ENCODE results near the gene MNS1. TPM values are rescaled to one million over a fixed set of nuclear protein-coding genes. Genes with fewer than 3 reads are reported as not detected.
"Not testable (repeated sequence)": the region's sequence is repeated elsewhere in the genome, so short reads cannot be mapped to it uniquely, and the experiment has no call there.

Gene MNS1
- total RNA-seq, 1 experiment from 2014 or later: 9.3 TPM

GRCh38 chr15:56445746-56446145 lies 19.2 kb downstream of the MNS1 start:
- DNase-seq (ENCODE audit: low spot score): no peak

GRCh38 chr15:56442354-56442753 lies 22.6 kb downstream of the MNS1 start:
- DNase-seq (ENCODE audit: low spot score): no peak

- DNase-seq (ENCODE audit: low spot score): no peak
Observed at GRCh38 chr15:56440214-56440770, 24.6 kb downstream of the MNS1 start.

GRCh38 chr15:56432304-56432703 lies 32.6 kb downstream of the MNS1 start:
- no peak for DNase-seq (ENCODE audit: low spot score)

GRCh38 chr15:56428821-56429458 lies 36.0 kb downstream of the MNS1 start:
- peak; percentile 22 for DNase-seq (ENCODE audit: low spot score)

DNA sequence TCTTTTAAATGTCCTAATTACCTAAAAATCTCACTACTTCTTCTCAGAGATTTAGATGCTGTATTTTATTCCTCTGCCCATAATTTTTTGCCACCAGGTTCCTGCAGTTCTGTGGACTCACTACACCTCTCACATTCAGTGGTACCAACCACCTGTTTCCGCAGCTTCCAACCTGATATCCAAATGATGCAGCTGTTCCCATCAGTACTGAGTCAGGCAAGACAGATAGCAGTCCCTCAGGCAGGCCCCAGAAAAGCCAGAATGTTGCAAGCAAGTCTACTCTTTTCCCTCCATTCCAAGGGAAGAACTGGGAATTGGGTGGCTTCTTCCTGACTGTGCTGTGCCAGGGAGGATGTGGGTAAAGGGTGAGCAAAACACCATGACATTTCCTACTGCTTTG lies 39.0 kb downstream of the MNS1 start:
- no peak for DNase-seq (ENCODE audit: low spot score)

DNA sequence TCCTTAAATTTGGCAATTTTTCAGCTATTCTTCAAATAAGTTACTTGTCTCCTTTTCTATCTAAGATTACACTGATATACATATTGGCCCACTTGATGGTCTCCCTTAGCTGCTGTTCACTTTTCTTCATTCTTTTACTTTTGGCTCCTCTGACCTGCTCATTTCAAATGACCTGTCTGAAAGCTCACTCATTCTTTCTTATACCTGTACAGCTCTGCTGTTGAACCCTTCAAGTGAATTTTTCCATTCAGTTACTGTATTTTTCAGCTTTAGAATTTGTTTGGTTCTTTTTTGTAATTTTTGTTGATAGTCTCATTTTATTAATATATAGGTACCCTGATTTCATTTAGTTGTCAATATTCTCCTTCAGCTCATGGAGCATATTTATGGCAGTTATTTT lies 39.7 kb downstream of the MNS1 start:
- DNase-seq (ENCODE audit: low spot score): no peak

DNA sequence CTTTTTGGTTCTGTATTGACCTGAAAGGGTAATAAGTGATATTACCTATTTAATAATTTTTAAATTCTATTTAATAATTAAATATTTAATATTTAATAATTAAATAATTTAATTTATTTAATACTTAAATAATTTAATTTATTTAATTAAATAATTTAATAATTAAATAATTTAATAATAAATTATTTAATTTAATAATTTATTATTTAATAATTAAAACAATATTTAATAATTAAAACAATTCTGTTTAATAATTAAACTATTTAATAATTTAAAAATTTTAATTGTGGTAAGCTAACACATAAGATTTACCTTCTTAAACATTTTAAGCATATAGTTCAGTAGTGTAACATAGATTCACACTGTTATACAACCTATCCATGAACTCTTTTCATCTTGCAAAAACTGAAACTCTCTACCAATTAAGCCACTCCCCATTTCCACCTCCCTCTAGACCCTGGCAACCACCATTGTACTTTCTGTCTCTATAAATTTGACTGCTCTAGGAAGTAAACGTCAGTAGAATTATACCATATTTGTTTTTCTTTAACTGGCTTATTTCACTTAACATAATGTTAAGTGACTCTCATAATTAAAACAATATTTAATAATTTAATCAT lies 51.7 kb downstream of the MNS1 start:
- DNase-seq (ENCODE audit: low spot score): not testable (repeated sequence)

DNA sequence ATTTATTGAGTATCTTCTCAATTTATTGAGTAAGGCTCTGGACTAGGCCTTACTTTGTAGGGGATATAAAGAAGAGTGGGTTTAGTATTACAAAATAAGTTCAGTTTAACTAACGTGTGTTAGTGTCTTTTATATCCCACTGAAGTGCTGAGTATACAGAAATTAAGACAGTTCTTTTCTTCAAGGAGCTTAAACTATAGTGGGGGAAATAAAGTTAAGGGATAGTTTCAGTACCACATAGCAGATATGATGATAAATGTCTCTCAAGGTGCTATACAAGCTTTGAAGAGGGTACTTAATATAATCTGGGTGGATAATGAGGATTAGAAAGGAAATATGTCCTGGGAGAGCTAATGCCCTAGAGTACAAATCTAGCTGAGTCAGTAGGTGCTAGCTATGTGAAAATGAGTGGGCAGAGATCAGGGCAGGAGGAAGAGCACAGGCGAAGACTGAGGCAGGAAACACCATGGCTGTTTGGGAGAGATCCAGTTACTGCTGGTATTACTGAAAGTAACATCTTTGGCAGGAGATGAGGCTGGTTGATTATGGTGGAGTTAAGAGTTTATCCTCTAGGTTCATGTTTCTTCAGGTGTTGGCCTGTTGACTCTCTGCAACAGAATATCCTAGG lies 53.7 kb downstream of the MNS1 start:
- no peak for DNase-seq (ENCODE audit: low spot score)

- no peak for DNase-seq (ENCODE audit: low spot score)
Observed at GRCh38 chr15:56410721-56411120, 54.2 kb downstream of the MNS1 start.

DNA sequence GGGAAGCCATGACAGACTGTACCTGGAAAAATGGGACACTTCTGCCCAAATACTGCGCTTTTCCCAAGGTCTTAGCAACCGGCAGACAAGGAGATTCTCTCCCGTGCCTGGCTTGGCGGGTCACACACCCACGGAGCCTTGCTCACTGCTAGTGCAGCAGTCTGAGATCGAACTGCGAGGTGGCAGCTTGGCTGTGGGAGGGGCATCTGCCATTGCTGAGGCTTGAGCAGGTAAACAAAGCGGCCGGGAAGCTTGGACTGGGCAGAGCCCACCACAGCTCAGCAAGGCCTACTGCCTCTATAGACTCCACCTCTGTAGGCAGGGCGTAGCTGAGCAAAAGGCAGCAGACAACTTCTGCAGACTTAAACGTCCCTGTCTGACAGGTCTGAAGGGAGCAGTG lies 65.7 kb downstream of the MNS1 start:
- DNase-seq (ENCODE audit: low spot score): not testable (repeated sequence)

DNA sequence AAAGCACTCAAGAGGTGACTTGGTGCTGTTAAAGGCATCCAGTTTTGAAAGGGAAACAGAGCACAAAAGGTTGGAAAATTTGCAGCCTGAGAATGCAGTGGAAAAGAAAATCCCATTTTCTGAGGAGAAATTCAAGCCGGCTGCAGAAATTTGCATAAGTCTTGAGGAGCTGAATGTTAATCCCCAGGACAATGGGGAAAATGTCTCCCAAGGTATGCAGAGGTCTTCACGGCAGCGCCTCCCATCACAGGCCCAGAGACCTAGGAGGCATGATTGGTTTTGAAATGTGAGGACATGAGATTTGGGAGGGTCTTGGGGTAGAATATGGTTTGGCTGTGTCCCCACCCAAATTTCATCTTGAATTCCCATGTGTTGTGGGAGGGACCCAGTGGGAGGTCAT lies 67.6 kb downstream of the MNS1 start:
- not testable (repeated sequence) for DNase-seq (ENCODE audit: low spot score)

DNA sequence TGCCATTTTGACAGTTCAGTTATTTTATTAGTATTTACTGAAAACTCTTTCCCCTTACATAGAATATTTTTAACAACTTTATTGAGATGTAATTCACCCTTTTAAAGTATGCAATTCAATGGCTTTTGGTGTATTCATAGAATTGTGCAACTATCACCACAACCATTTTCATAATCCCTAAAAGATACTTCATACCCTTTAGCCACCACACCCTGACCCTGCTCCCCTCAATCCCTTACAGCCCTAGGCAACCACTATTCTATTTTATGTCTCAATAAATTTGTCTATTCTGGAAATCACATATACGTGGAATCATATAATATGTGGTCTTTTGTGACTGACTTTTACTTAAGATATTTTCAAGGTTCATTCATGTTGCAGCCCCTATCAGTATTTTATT lies 70.0 kb downstream of the MNS1 start:
- no peak for DNase-seq (ENCODE audit: low spot score)

DNA sequence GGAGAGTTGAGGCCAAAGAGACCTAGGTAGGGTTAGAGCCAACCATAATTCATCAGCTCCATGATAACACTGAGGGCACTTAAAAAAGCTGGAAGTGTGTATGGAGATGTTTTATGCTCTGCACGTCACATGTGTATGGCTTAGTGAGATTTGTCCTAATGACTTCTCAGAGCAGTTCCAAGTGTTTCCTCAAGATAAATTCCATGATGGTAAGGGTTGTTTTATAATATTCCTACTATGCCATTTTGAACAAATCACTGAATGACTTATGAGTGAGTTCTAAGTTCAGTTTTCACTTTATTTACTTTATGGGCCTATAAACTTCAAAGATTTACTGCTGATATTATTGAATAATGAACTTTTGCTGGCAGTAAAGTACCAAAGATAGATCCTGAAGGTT lies 71.7 kb downstream of the MNS1 start:
- no peak for DNase-seq (ENCODE audit: low spot score)

DNA sequence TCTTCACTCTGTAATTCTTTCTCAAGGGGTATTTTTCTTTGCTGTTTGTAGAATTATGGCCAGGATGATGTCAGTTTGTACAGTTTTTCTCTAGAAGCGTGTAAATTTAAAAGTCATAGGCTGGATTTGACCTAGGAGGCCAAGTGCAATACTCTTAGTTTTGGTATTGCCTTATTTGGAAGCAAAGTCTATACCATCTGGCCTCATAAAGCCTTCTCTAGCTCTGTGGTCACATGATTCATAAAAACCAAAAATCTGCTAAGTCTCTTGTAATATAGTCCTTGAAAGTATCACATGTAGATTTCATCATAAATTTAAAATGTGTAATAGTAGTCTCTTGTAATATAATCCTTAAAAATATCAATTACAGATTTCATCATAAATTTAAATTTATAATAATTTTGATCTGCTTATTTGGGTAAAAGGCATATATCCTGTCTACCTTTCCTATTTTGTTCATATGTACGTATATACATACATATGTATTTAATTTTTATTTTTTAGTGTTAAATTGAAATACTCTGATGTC lies 74.1 kb downstream of the MNS1 start:
- no peak for DNase-seq (ENCODE audit: low spot score)

DNA sequence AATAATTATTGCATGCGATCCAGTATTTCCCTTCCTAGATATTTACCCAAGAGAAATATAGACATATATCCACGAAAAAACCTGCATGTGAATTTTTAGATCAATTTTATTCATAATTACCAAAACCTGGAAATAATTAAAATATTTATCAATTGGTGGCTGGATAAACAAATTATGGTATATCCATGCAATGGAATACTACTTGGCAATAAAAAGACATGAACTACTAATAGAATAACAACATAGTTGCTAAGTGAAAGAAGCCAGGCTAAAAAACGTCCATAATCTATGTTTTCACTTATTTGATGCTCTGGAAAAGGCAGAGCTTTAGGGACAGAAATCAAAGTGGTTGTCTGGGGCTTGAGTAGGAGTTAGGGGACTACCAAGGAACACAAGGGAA lies 79.0 kb downstream of the MNS1 start:
- DNase-seq (ENCODE audit: low spot score): no peak

DNA sequence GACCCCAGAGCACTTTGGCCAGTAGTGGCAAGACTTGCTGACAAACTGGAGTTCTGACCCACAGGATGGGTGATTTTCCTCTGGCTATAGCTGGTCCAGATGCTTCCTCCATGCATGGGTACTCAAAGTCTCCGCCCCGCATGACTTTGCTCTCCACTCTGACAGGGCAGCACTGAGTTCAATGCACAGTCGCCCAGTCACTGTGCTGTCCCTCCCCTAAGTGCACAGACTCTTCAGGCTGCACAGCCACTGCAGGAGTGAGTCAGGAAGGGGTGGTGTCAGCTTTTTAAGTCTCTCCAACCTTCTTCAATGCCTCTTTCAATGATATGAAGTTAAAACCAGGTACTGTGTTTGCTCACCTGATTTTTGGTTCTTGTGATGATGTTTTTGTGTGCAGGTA lies 81.9 kb downstream of the MNS1 start:
- DNase-seq (ENCODE audit: low spot score): no peak

Other genes with a start within 250 kb of the MNS1 start
- gene RFX7, start 221.3 kb downstream of the MNS1 start, total RNA-seq (2014; rRNA removed; shearing (Covaris generic)): 2.9 and 3.5 TPM in 2 replicates
- gene TEX9, start 99.7 kb downstream of the MNS1 start, total RNA-seq (2014; rRNA removed; shearing (Covaris generic)): 9.0 and 15.3 TPM in 2 replicates

Measured in A172 (cell line).